Measurements from ENCODE around the gene MCCD1.

The MCCD1 gene

DNA sequence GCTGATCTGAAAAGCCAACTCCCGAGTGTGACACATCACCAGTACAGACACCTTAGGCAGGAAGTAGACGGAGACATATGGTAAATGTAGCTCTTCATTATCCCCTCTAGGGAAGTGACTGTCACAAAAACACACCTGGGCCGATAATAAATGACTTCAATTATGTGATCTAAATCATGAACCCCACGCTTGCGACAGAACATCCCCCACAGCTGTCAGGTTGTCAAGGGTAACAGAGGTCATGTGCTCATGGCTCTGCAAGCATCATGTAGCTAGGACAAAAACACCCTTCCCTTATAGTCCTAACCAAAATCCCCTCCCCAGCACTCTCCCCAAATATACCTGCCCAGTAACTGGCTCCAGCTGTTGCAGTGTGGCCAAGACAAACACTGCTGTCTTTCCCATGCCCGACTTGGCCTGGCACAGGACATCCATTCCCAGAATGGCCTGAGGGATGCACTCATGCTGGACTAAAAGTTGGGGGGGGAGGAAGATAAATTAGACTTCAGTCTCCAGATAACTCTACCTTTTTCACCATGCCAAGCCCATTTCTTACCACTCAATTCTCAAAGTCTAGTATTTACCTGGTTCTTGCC is 10.1 kb downstream of the MCCD1 start:
- Histone ChIP-seq H3K36me3 (ENCODE audit: control insufficient read depth, insufficient read depth, low read length) (peaks cover 37% of the 10 kb centered on the region), H3K4me3 (replicated peaks; ENCODE audit: low read depth, low read length) (peak overlapping the region; percentile 34; the same call in 1 of the 2 replicates), H3K27me3 (replicated peaks; ENCODE audit: control insufficient read depth, insufficient read depth, low read length) (no peaks in the 10 kb centered on the region)
- no peak for TF ChIP-seq CTCF (IDR thresholded peaks at IDR 0.05; ENCODE audit: insufficient read depth, low read length, poor library complexity, severe bottlenecking)
- no peak for DNase-seq (ENCODE audit: extremely low read depth, insufficient read length)

GRCh38 chr6:31540640-31541039 is 11.9 kb downstream of the MCCD1 start:
- DNase-seq (ENCODE audit: extremely low read depth, insufficient read length) = no peak
- no peak for TF ChIP-seq CTCF (IDR thresholded peaks at IDR 0.05; ENCODE audit: insufficient read depth, low read length, poor library complexity, severe bottlenecking)
- H3K27me3 ChIP-seq (replicated peaks; ENCODE audit: control insufficient read depth, insufficient read depth, low read length) = no peaks in the 10 kb centered on the region
- H3K4me3 ChIP-seq (replicated peaks; ENCODE audit: low read depth, low read length) = peak overlapping the region; percentile 95
- H3K36me3 ChIP-seq (ENCODE audit: control insufficient read depth, insufficient read depth, low read length) = peaks cover 24% of the 10 kb centered on the region

DNA sequence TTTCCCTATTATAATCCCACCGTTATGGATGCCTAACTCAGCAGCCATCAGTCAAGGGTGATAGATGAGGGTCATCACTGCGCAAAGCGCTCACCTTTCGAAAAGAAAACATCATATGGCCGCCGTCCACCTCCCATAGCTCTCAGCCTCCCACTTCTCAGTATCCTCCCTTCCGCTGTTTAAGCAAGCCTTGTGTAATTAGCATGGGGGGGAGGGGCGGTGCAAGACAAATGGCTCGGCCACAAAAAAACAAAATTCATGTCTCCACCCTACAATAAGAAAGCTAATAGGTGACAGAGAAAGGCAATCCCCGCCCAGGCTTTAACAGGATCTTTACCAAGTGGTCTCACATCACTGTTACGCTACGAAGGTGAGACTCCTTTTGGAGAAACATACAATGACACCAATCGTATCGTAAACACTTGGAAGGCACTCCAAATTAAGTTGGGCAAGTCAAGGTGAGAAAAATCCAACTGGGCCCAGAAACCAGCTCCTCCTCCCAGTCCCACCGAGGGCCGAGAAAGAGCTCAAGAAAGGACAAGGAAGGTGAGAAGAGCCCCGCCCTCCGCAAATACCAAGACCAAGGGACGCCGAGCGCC is 12.4 kb downstream of the MCCD1 start:
- DNase-seq (ENCODE audit: extremely low read depth, insufficient read length) = no peak
- TF ChIP-seq CTCF (IDR thresholded peaks at IDR 0.05; ENCODE audit: insufficient read depth, low read length, poor library complexity, severe bottlenecking) = no peak
- H3K27me3 ChIP-seq (replicated peaks; ENCODE audit: control insufficient read depth, insufficient read depth, low read length) = no peaks in the 10 kb centered on the region
- peaks cover 23% of the 10 kb centered on the region for H3K36me3 ChIP-seq (ENCODE audit: control insufficient read depth, insufficient read depth, low read length)
- H3K4me3 ChIP-seq (replicated peaks; ENCODE audit: low read depth, low read length) = peak overlapping the region; percentile 95

DNA sequence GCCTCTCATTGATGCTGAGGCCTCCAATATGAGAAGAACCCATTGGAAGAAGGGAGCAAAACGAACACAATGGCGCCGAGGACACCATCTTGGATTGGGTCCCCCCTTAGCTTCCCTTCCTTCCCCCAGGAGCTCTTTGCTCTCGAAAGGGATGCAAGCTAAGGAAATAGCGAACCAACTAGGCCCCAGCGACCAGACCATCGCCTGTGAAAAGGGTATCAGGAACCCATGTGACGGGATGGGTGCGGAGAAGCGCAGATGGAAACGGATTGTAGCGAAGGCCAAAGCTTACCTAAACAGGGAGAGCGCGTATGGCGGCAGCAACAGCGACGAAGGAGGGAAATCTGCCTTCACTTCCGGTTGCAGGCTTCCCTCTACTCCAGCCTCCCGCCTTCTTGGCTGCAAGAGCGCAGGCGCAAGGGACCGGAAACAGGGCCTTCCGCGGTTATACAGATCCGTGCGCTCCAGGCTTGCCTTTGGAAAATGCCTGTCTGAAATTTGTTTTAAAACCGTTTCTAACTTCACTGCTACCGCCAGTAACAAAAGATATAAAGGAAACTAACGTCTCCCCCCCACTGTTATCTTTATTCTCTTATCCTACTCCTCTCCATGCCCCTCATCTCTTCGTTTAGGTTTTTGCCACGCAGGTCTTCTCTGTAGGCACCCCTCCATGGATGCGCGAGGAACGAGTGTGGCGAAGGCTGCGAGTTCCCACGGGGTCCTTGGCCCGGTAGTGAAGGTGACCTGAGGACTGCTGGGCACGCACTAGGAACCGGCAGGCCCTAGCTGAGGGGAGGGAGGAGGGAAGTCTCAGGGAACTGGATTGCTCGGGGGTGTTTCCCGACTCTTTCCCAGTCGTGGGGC is 13.1 kb downstream of the MCCD1 start, which contains the start of gene DDX39B:
DDX39B (minus strand) TSS at position 346 of the 864 bp plus-strand sequence. CDS start 1,471 bp downstream, outside the sequence.
- peak within 1 kb of the TSS; percentile 95 for H3K4me3 ChIP-seq (replicated peaks; ENCODE audit: low read depth, low read length)
- no peaks in the 10 kb centered on the region for H3K27me3 ChIP-seq (replicated peaks; ENCODE audit: control insufficient read depth, insufficient read depth, low read length)
- H3K36me3 ChIP-seq (ENCODE audit: control insufficient read depth, insufficient read depth, low read length) = peaks cover 16% of the 10 kb centered on the region
- no peak for TF ChIP-seq CTCF (IDR thresholded peaks at IDR 0.05; ENCODE audit: insufficient read depth, low read length, poor library complexity, severe bottlenecking)
- DNase-seq (ENCODE audit: extremely low read depth, insufficient read length) = peak; percentile 93

- Histone ChIP-seq H3K27me3 (replicated peaks; ENCODE audit: control insufficient read depth, insufficient read depth, low read length) (no peaks in the 10 kb centered on the region), H3K4me3 (replicated peaks; ENCODE audit: low read depth, low read length) (no peak overlapping the region), H3K36me3 (ENCODE audit: control insufficient read depth, insufficient read depth, low read length) (peaks cover 8% of the 10 kb centered on the region)
- DNase-seq (ENCODE audit: extremely low read depth, insufficient read length) = no peak
- no peak for TF ChIP-seq CTCF (IDR thresholded peaks at IDR 0.05; ENCODE audit: insufficient read depth, low read length, poor library complexity, severe bottlenecking)
Observed at GRCh38 chr6:31543639-31544038, 14.9 kb downstream of the MCCD1 start.

All from GM06990 (cell line).